ENCODE results near the gene GALR2. TPM values are rescaled to one million over a fixed set of nuclear protein-coding genes. Genes with fewer than 3 reads are reported as not detected.
"Not testable (repeated sequence)": the region's sequence is repeated elsewhere in the genome, so short reads cannot be mapped to it uniquely, and the experiment has no call there.

Gene GALR2
- total RNA-seq, 1 donor from 2014 or later = not detected

- DNase-seq = no peak
These were observed 23.8 kb upstream of the GALR2 start for GRCh38 chr17:76050538-76051467.

GRCh38 chr17:76051561-76051960 lies 23.0 kb upstream of the GALR2 start:
- no peak for DNase-seq

GRCh38 chr17:76053246-76054111 lies 21.1 kb upstream of the GALR2 start:
- peak; percentile 73 for DNase-seq

DNA sequence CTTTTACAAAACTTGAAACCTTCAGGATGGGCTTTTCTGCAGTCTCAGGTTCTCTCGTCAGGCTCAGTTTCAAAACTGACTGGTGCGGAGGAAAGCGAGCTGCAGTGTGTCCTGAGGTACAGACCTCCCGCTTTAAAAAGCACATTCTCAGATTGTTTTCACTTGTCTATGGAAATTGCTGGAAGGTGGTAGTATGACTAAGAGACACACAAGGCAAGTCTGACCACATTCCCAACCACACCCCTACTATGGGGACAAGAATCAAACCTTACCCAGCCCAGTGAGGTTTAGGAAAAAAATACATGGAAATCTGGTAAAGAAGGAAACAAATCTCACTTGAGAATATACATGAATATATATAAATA lies 20.5 kb upstream of the GALR2 start:
- DNase-seq = no peak

DNA sequence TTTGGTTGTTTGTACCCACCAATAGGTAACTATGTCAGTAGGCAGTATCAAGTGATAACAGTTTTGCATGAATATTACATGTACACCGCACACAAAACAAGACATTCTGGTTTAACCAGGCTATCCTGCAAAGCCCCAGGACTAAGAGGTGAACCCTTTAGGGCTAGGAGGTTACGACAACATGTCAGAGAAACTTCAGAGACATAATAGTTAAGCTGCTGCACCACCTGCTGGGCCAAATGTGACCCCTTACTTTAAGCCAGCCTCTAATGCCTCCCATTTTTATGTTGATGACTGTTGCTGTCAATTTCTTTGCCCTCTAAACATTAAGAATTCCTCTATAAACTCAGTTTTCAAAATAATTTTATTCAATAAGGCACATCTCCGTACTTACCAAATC lies 17.7 kb upstream of the GALR2 start:
- DNase-seq = no peak

GRCh38 chr17:76058264-76058663 lies 16.3 kb upstream of the GALR2 start:
- not testable (repeated sequence) for DNase-seq

GRCh38 chr17:76063875-76064546 lies 10.6 kb upstream of the GALR2 start:
- DNase-seq = no peak

GRCh38 chr17:76065775-76066174 lies 8.8 kb upstream of the GALR2 start:
- DNase-seq = no peak

- DNase-seq = no peak
These were observed 2.9 kb upstream of the GALR2 start for GRCh38 chr17:76071531-76072147.

DNA sequence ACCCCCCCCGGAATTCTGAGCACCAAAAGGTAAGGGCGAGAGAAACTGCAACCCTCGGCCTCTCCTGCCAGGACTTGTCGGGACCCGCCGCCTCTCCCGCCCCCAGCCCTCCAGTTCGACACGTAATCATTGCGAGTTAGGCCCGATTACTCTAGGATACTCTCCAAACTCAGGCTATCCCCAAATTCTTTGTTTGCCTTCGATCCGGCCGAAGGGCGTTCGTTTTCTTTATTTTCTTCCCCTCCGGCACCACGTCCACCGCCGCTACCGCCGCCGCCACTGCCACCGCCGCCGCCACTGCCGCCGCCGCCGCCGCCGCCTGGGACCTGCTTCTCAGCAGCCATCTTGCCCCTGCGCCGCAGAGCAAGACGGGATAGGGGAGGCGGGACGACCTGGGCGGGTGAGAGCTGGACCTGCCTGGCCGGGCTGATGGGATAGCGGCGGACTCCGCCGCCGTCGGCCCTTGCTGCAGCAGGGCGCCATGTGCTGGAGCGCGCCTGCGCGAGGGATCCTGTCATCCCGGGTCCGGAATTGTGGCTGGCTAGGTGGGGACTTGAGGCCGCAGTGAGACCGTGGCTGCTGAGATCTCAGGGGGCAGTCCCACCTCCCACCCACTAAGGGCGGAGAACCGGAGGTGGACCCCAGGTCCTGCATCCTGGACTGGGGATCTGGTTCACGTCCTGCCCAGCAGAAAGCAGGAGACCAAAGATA lies 2.3 kb upstream of the GALR2 start, which contains the start of gene SRP68:
Gene SRP68 (minus strand): TSS at position 370 of the 711 bp plus-strand sequence. CDS start 26 bp downstream, at position 344.
- DNase-seq = peak; percentile 96

DNA sequence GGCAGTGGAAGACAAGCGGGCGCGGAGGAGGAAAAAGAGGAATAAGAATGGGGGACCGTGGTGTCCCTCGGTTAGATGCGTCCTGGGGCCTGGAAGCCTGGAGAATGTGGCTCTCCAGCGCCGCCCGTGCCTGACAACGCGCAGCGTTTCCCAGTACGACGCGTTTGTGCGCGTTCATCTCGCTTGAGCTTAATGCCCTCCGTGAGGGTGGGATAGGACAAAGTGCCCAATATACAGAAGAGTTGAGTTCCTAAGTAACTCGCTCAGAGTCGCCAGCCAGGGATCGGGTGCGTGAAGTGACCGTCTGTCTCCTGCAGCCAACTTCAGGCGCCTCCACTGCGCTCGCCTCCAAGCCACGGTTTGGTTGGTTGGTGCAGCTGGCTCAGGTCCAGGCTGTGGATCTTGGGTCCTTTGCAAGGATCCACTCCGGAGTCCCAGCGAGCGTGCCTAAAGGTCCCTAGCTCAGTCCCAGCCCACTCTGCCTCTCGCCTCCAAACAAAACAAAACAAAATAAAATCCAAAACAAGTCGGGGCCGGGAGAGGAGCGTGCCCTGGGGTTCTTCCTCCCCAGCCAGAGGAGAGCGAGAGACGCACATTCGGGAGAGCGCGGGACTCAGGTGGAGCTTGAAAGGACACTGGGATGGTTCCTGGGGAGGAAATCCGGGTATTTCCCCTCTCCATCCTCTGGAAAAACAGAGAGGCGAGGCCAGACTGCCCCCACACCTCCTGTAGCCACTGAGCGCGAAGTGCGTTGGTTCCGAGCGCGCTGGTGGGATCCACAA lies 974 bp downstream of the GALR2 start:
- peak; percentile 55 for DNase-seq

- no peak for DNase-seq
These were observed 1.7 kb downstream of the GALR2 start for GRCh38 chr17:76076146-76076764.

GRCh38 chr17:76076765-76077583 lies 2.4 kb downstream of the GALR2 start:
- DNase-seq = no peak

DNA sequence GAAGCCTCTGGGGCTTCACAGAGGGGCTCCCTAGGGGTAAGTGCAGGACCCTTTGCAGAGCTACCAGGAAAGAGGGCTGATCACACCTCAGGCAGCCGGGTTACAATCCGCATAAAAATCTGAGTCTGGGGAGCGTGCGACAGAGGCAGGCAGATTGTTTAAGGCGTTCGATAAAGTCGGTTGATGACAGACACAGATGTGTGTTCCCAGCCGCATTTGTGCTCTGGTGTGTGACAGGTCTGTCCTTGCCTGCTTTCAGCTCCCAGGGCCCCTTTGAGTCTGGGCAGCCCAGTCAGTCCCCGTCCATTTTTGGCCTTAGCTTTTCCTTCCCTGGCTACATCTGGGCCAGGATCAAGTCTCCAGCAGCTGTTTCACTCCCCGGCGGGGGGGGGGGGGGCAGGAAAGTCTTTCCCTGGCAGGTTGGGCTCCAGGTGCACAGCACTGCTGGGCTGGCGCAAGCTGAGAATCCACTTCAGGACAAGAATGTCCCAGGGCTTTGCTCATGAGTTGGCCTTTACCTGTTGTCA lies 3.1 kb downstream of the GALR2 start:
- DNase-seq = no peak

DNA sequence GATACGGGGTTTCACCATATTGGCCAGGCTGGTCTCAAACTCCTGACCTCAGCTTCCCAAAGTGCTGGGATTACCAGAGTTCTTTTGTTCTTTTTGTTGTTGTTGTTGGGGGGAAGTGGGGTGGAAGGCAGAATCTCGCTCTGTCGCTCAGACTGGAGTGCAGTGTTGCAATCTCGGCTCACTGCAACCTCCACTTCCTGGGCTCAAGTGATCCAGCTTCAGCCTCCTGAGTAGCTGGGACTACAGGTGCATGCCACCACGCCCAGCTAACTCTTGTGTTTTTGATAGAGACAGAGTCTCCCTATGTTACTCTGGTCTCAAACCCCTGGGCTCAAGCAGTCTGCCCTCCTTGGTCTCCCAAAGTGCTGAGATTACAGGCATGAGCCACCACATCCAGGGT lies 3.8 kb downstream of the GALR2 start:
- not testable (repeated sequence) for DNase-seq

GRCh38 chr17:76078860-76079534 lies 4.4 kb downstream of the GALR2 start, which contains the start of gene ZACN:
Gene ZACN, plus strand, starts transcription at chr17:76079182. Its CDS starts 83 bp downstream, at chr17:76079265.
- no peak for DNase-seq

DNA sequence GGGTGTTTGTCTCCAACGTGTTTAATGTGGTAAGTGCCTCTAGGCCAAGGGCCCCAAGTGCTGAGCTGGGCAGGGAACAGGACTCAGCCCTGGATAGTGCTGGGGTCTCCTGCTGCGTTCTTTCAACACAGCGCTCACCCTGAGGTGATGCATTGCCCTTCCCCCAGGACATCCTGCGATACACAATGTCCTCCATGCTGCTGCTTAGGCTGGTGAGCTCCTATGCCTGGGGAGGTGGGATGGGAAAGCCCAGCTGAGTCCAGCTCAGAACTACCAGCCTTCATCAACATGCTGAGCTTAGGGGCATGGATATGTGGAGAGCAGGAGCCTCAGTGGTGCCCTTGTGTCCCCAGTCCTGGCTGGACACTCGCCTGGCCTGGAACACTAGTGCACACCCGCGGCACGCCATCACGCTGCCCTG lies 5.0 kb downstream of the GALR2 start:
- no peak for DNase-seq

Data from dermis blood vessel endothelial cell (primary cell).